Caki2 (cell line): Measurements from ENCODE around the gene B3GLCT. TPM values are rescaled to one million over a fixed set of nuclear protein-coding genes. Genes with fewer than 3 reads are reported as not detected.

Experiments used
- DNase-seq: peaks from one replicate; pipeline ENCODE4 v3.0.0-alpha.2; 2015; ENCODE audit warnings: low read depth
- in situ Hi-C: cut with HindIII; loops from 2 replicates; pipeline ENCODE4 v1.10.0; 2016; ENCODE audit warnings: low sequenced_read_pairs, low pct_unique_long_range_greater_than_20kb, mixed read lengths
- total RNA-seq: library from RNA; depleted of rRNA; stranded (reverse); fragments of >200 nt; shearing (Covaris generic); gene quantifications from 2 replicates; pipeline ENCODE4 v1.2.3, GENCODE V29; 2014; ENCODE audit warnings: low replicate concordance; rRNA removed

Gene B3GLCT
- 7.4 and 8.7 TPM in 2 replicates for total RNA-seq

- peak; percentile 87 for DNase-seq
- in situ Hi-C loops: no loop called here
Measured at GRCh38 chr13:31199849-31200636, at the start of gene B3GLCT. Gene B3GLCT, plus strand, starts transcription at chr13:31199975. Its CDS starts 110 bp downstream, at chr13:31200085.

GRCh38 chr13:31150315-31150985 is 49.3 kb upstream of the B3GLCT start:
- in situ Hi-C loops: no loop called here
- DNase-seq: no peak

- DNase-seq: no peak
Measured at GRCh38 chr13:31151837-31152236, 47.9 kb upstream of the B3GLCT start.

GRCh38 chr13:31154939-31155338 is 44.8 kb upstream of the B3GLCT start:
- in situ Hi-C loops: no loop called here
- DNase-seq: peak; percentile 30

More at GRCh38 chr13:31151837-31152236, 47.9 kb upstream of the B3GLCT start:
- in situ Hi-C loops: no loop called here

GRCh38 chr13:31159306-31159705 is 40.5 kb upstream of the B3GLCT start:
- in situ Hi-C loops: no loop called here
- no peak for DNase-seq

- peak; percentile 31 for DNase-seq
- in situ Hi-C loops: no loop called here
Measured at GRCh38 chr13:31160857-31161556, 38.8 kb upstream of the B3GLCT start.

GRCh38 chr13:31161557-31162150 is 38.1 kb upstream of the B3GLCT start, which contains the start of gene HSPH1:
Gene HSPH1, minus strand, starts transcription at chr13:31161904. Its CDS starts 322 bp downstream, at chr13:31161582.
- in situ Hi-C loops: no loop called here
- DNase-seq: peak; percentile 97

GRCh38 chr13:31162151-31163008 is 37.4 kb upstream of the B3GLCT start:
- in situ Hi-C loops: no loop called here
- DNase-seq: peak; percentile 96

GRCh38 chr13:31166591-31166990 is 33.2 kb upstream of the B3GLCT start:
- in situ Hi-C loops: no loop called here
- DNase-seq: peak; percentile 16

- no peak for DNase-seq
- in situ Hi-C loops: no loop called here
Measured at GRCh38 chr13:31167490-31167889, 32.3 kb upstream of the B3GLCT start.

- in situ Hi-C loops: no loop called here
- DNase-seq: no peak
Measured at GRCh38 chr13:31168166-31168565, 31.6 kb upstream of the B3GLCT start.

- no peak for DNase-seq
- in situ Hi-C loops: no loop called here
Measured at GRCh38 chr13:31168736-31169135, 31.0 kb upstream of the B3GLCT start.

- DNase-seq: peak; percentile 19
Measured at GRCh38 chr13:31172001-31172400, 27.8 kb upstream of the B3GLCT start.

GRCh38 chr13:31172535-31172934 is 27.2 kb upstream of the B3GLCT start:
- in situ Hi-C loops: no loop called here
- peak; percentile 73 for DNase-seq

More at GRCh38 chr13:31172001-31172400, 27.8 kb upstream of the B3GLCT start:
- in situ Hi-C loops: no loop called here

- in situ Hi-C loops: no loop called here
- DNase-seq: no peak
Measured at GRCh38 chr13:31174018-31174417, 25.8 kb upstream of the B3GLCT start.

- in situ Hi-C loops: no loop called here
- no peak for DNase-seq
Measured at GRCh38 chr13:31175847-31176532, 23.8 kb upstream of the B3GLCT start.
